A549 (cell line): ENCODE data around the gene SORL1. TPM values are rescaled to one million over a fixed set of nuclear protein-coding genes. Genes with fewer than 3 reads are reported as not detected.

Experiments
- ATAC-seq, 2 experiments: fragments of 200-7000 bp in 1 of 2; fragments of >200 bp in 1 of 2; cut with Nextera tagmentation in 1 of 2; cut with Tn5 transposase in 1 of 2; 3 replicates each; pipeline versions ENCODE4 v1.8.0 to v1.9.1; 2018 to 2020; ENCODE audit warnings: mild to moderate bottlenecking in 1 of 2, moderate library complexity in 1 of 2
- CTCF ChIA-PET: fragments of 300-600 bp; sonication (Branson Sonifier 250); formaldehyde crosslinking; extraction: SDS; loops from one replicate; lab custom pipeline; 2021; ENCODE audit warnings: antibody characterized with exemption, inconsistent platforms; lab: Yijun Ruan, JAX
- POLR2A ChIA-PET: fragments of 350-600 bp; formaldehyde crosslinking; extraction: SDS; loops from one replicate; lab custom pipeline; 2021; ENCODE audit warnings: antibody characterized with exemption, inconsistent platforms; lab: Yijun Ruan, JAX
- DNase-seq, 2 experiments: peaks; one replicate each; pipeline versions ENCODE4 v3.0.0 to v3.0.0-alpha.2; 2011 to 2016; ENCODE audit warnings: low read depth in 1 of 2, low spot score in 1 of 2
- FAIRE-seq: peaks from 2 replicates; lab custom pipeline; 2011; peaks lifted over from hg19 to GRCh38; lab: Jason Lieb, UNC
- H3K27ac ChIP-seq, 2 experiments: fragments of >200 bp; sonication (Bioruptor Twin); formaldehyde crosslinking; 3 replicates each; pipeline ENCODE4 v1.5.1; 2016 to 2017
- H3K4me1 ChIP-seq: fragments of >200 bp; sonication (Bioruptor Twin); formaldehyde crosslinking; 3 replicates; pipeline ENCODE4 v1.6.1; 2016
- H3K4me2 ChIP-seq: fragments of >200 bp; sonication (Bioruptor Twin); formaldehyde crosslinking; 3 replicates; pipeline ENCODE4 v1.6.1; 2016
- H3K4me3 ChIP-seq: fragments of >200 bp; sonication (Bioruptor Twin); formaldehyde crosslinking; 3 replicates; pipeline ENCODE4 v1.5.1; 2016
- H3K9me3 ChIP-seq: fragments of >200 bp; sonication (Bioruptor Twin); formaldehyde crosslinking; 3 replicates; pipeline ENCODE4 v1.6.1; 2016
- CBX2 ChIP-seq: fragments of 200-600 bp; sonication (generic); IDR thresholded peaks from 2 replicates; pipeline ENCODE4 v1.6.1; 2016; ENCODE audit warnings: low read depth, mild to moderate bottlenecking, borderline replicate concordance
- CBX8 ChIP-seq: fragments of 200-600 bp; sonication (generic); IDR thresholded peaks from 2 replicates; pipeline ENCODE4 v1.6.1; 2016
- CEBPB ChIP-seq, 2 experiments: fragments of >200 bp in 1 of 2; sonication (Bioruptor Twin) in 1 of 2; formaldehyde crosslinking in 1 of 2; IDR thresholded peaks; 2 replicates each; pipeline ENCODE4 v1.6.1; 2012 to 2016
- CHD2 ChIP-seq: fragments of 150-350 bp; IDR thresholded peaks from 2 replicates; pipeline ENCODE4 v1.6.1; 2014; ENCODE audit warnings: low read length; ENCODE audit not compliant: partially characterized antibody
- CHD4 ChIP-seq: fragments of 200-600 bp; sonication (generic); IDR thresholded peaks from 2 replicates; pipeline ENCODE4 v1.6.1; 2016; ENCODE audit warnings: antibody characterized with exemption, mild to moderate bottlenecking, borderline replicate concordance
- EHF ChIP-seq: fragments of 250-450 bp; sonication (Bioruptor Pico); IDR thresholded peaks from 2 replicates; pipeline ENCODE4 v1.5.0; 2020; ENCODE audit warnings: mild to moderate bottlenecking
- EHMT2 ChIP-seq: fragments of 200-600 bp; sonication (generic); IDR thresholded peaks from 2 replicates; pipeline ENCODE4 v1.6.1; 2016; ENCODE audit warnings: antibody characterized with exemption, low read depth, mild to moderate bottlenecking, moderate library complexity
- FOSL2 ChIP-seq, 2 experiments: fragments of 450-650 bp in 1 of 2; fragments of >200 bp in 1 of 2; sonication (Bioruptor Twin) in 1 of 2; formaldehyde crosslinking; IDR thresholded peaks; 2 replicates each; pipeline versions ENCODE4 v1.5.0 to v1.6.1; 2016 to 2020; ENCODE audit warnings: mild to moderate bottlenecking in 1 of 2, moderate library complexity in 1 of 2
- FOXS1 ChIP-seq: fragments of 250-450 bp; sonication (Bioruptor Pico); IDR thresholded peaks from 2 replicates; pipeline ENCODE4 v1.5.0; 2020; ENCODE audit warnings: mild to moderate bottlenecking, moderate library complexity
- GATA3 ChIP-seq: IDR thresholded peaks from 2 replicates; pipeline ENCODE4 v1.6.1; 2012; ENCODE audit warnings: borderline replicate concordance
- HOXB13 ChIP-seq: fragments of 250-450 bp; sonication (Bioruptor Pico); IDR thresholded peaks from 2 replicates; pipeline ENCODE4 v1.5.0; 2020; ENCODE audit warnings: low read depth, mild to moderate bottlenecking, moderate library complexity
- HOXB5 ChIP-seq: fragments of 250-450 bp; sonication (Bioruptor Pico); IDR thresholded peaks from 2 replicates; pipeline ENCODE4 v1.5.0; 2020; ENCODE audit warnings: mild to moderate bottlenecking, moderate library complexity
- JUN ChIP-seq, 2 experiments: fragments of >200 bp; sonication (Bioruptor Twin); formaldehyde crosslinking; IDR thresholded peaks; 2 replicates in 1 of 2; 3 replicates in 1 of 2; pipeline ENCODE4 v1.6.1; 2016 to 2017
- JUNB ChIP-seq: fragments of >200 bp; sonication (Bioruptor Twin); formaldehyde crosslinking; IDR thresholded peaks from 2 replicates; pipeline ENCODE4 v1.6.1; 2016
- MAFK ChIP-seq: fragments of 450-650 bp; IDR thresholded peaks from 2 replicates; pipeline ENCODE4 v1.6.1; 2014; ENCODE audit not compliant: partially characterized antibody
- MYC ChIP-seq: IDR thresholded peaks from 2 replicates; pipeline ENCODE4 v1.6.1; 2012; ENCODE audit warnings: mild to moderate bottlenecking, inconsistent platforms, low read length, improper control_type of control experiment, borderline replicate concordance
- NPAS2 ChIP-seq: fragments of 250-450 bp; sonication (Bioruptor Pico); IDR thresholded peaks from 2 replicates; pipeline ENCODE4 v1.8.0; 2022; ENCODE audit warnings: mild to moderate bottlenecking, moderate library complexity, borderline replicate concordance
- PHF8 ChIP-seq: fragments of 200-600 bp; sonication (generic); IDR thresholded peaks from 2 replicates; pipeline ENCODE4 v1.6.1; 2016; ENCODE audit warnings: low read depth, mild to moderate bottlenecking, antibody characterized with exemption, moderate library complexity, borderline replicate concordance
- POLR2AphosphoS2 ChIP-seq: conservative IDR thresholded peaks from 2 replicates; pipeline ENCODE4 v1.6.1; 2012; ENCODE audit warnings: low read length, improper control_type of control experiment, inconsistent platforms
- RCOR1 ChIP-seq: fragments of 150-350 bp; IDR thresholded peaks from 2 replicates; pipeline ENCODE4 v1.6.1; 2014; ENCODE audit warnings: antibody characterized with exemption, low read length, low read depth
- SREBF2 ChIP-seq: fragments of 450-650 bp; IDR thresholded peaks from 2 replicates; pipeline ENCODE4 v1.6.1; 2014; ENCODE audit warnings: mild to moderate bottlenecking, moderate library complexity
- TFCP2L1 ChIP-seq: fragments of 250-450 bp; sonication (Bioruptor Pico); IDR thresholded peaks from 2 replicates; pipeline ENCODE4 v1.5.0; 2021; ENCODE audit warnings: mild to moderate bottlenecking
- ZFP36 ChIP-seq: fragments of 450-650 bp; IDR thresholded peaks from 2 replicates; pipeline ENCODE4 v1.6.1; 2014; ENCODE audit warnings: borderline replicate concordance; ENCODE audit not compliant: partially characterized antibody
- ZSCAN20 ChIP-seq: fragments of 250-450 bp; sonication (Bioruptor Pico); IDR thresholded peaks from 2 replicates; pipeline ENCODE4 v1.8.0; 2022; ENCODE audit warnings: mild to moderate bottlenecking, moderate library complexity
- WGBS: methylation state at CpG from one replicate; pipeline ENCODE4 v1.1.6; 2017; ENCODE audit errors: missing lambda C conversion rate; 5-methylcytosine and 5-hydroxymethylcytosine counted together
- polyA plus RNA-seq, 4 experiments: library from polyadenylated mRNA; depleted of rRNA in 3 of 4; stranded (reverse); fragments of >200 nt; fragmentation: RNase III in 1 of 4; extraction: RNeasy Plus Mini Kit Qiagen cat#74134 plus additional on column Dnase treatment in 1 of 4; gene quantifications; 2 replicates in 3 of 4; 3 replicates in 1 of 4; pipeline ENCODE4 v1.2.3, GENCODE V29; 2011 to 2017
- TF ChIP-seq, protein P1 (sequence below): fragments of 250-450 bp; sonication (Bioruptor Pico); IDR thresholded peaks from 2 replicates; pipeline ENCODE4 v1.5.0; 2020; ENCODE audit warnings: low read depth, mild to moderate bottlenecking, moderate library complexity
- TF ChIP-seq, protein P2 (sequence below): fragments of >200 bp; sonication (Bioruptor Twin); formaldehyde crosslinking; IDR thresholded peaks from 3 replicates; pipeline ENCODE4 v1.6.1; 2016
- TF ChIP-seq, protein P3 (sequence below): IDR thresholded peaks from 2 replicates; pipeline ENCODE4 v1.6.1; 2012
- TF ChIP-seq, protein P4 (sequence below): fragments of 150-350 bp; IDR thresholded peaks from 2 replicates; pipeline ENCODE4 v1.6.1; 2014; ENCODE audit warnings: low read depth, mild to moderate bottlenecking, low read length
- TF ChIP-seq, protein P5 (sequence below): fragments of >200 bp; sonication (Bioruptor Twin); formaldehyde crosslinking; IDR thresholded peaks from 3 replicates; pipeline ENCODE4 v1.5.1; 2016

Gene SORL1
- polyA plus RNA-seq, 2 of the 4 experiments (the other 2 are of a cell fraction) = 0.45 to 3.8 TPM

DNA sequence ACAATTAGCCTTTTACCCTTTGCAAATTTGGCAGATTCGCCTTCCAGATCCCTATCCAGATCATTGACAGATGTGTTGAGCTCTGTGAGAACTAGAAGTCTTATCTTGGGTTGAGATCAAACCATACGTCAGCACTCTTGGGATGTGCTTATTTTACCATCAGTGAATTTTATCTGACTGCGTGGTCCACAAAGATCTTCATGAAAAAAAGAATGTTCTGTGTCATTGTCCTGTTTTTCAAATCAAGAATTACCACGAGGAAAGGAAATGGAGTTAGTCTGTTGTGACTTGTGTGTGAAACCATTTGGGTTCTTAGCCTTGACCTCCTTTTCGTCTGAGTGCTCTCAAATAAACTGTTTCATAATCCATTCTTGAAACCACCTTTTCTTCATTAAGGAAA is 86.9 kb downstream of the SORL1 start:
- Histone ChIP-seq H3K4me2 (no peak overlapping the region), H3K4me3 (no peak overlapping the region), H3K4me1 (no peaks in the 10 kb centered on the region)
- 53% methylated on average over 5 of the region's 5 CpGs for WGBS
- CTCF ChIA-PET = no interaction called here
- POLR2A ChIA-PET = no interaction called here
- FAIRE-seq (no peak), DNase-seq (no peak), ATAC-seq (no peak)
- TF ChIP-seq FOSL2 (IDR thresholded peaks at IDR 0.05) (no peak), FOSL2 (CRISPR knock-in tag; IDR thresholded peaks at IDR 0.05) (no peak), JUNB (no peak), SREBF2 (no peak), FOXS1 (CRISPR knock-in tag) (no peak), MYC (no peak), GATA3 (no peak), CHD4 (no peak), POLR2AphosphoS2 (no peak), CHD2 (no peak), CBX8 (no peak), ZSCAN20 (CRISPR knock-in tag) (no peak), HOXB5 (CRISPR knock-in tag) (no peak), RCOR1 (no peak)
- TF ChIP-seq, protein P1, sequence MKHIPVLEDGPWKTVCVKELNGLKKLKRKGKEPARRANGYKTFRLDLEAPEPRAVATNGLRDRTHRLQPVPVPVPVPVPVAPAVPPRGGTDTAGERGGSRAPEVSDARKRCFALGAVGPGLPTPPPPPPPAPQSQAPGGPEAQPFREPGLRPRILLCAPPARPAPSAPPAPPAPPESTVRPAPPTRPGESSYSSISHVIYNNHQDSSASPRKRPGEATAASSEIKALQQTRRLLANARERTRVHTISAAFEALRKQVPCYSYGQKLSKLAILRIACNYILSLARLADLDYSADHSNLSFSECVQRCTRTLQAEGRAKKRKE (CRISPR knock-in tag) = no peak
- TF ChIP-seq, protein P2, sequence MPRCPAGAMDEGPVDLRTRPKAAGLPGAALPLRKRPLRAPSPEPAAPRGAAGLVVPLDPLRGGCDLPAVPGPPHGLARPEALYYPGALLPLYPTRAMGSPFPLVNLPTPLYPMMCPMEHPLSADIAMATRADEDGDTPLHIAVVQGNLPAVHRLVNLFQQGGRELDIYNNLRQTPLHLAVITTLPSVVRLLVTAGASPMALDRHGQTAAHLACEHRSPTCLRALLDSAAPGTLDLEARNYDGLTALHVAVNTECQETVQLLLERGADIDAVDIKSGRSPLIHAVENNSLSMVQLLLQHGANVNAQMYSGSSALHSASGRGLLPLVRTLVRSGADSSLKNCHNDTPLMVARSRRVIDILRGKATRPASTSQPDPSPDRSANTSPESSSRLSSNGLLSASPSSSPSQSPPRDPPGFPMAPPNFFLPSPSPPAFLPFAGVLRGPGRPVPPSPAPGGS = no peak
- TF ChIP-seq, protein P3, sequence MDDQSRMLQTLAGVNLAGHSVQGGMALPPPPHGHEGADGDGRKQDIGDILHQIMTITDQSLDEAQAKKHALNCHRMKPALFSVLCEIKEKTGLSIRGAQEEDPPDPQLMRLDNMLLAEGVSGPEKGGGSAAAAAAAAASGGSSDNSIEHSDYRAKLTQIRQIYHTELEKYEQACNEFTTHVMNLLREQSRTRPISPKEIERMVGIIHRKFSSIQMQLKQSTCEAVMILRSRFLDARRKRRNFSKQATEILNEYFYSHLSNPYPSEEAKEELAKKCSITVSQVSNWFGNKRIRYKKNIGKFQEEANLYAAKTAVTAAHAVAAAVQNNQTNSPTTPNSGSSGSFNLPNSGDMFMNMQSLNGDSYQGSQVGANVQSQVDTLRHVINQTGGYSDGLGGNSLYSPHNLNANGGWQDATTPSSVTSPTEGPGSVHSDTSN = no peak
- TF ChIP-seq, all 56 proteins: peak for 0
- H3K9me3 ChIP-seq = no peaks in the 10 kb centered on the region
- no peak overlapping the region for H3K27ac ChIP-seq

DNA sequence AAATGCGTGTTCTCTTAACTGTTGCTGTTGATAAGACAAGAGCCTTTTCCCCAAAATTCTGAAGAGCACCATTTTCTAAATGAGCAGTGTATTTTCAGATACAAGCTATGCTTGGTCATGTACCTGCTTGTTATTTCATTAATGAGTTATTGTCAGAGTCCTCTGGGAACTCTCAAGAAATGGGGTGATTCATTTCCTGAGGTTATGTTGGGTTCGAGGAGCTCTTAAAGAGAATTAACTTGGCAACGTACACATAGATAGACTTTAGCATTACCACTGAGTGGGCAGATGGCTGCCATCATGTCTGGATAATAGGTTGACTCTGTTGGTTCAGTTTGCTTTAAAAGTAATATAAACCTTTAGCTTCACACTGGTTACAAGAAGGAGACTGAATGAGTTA is 88.5 kb downstream of the SORL1 start:
- Histone ChIP-seq H3K4me3 (no peak overlapping the region), H3K27ac (no peak overlapping the region), H3K9me3 (no peaks in the 10 kb centered on the region), H3K4me2 (no peak overlapping the region), H3K4me1 (no peaks in the 10 kb centered on the region)
- POLR2A ChIA-PET = no interaction called here
- WGBS = 51% methylated on average over 3 of the region's 3 CpGs
- no peak for ATAC-seq
- CTCF ChIA-PET = no interaction called here
- no peak for FAIRE-seq
- no peak for TF ChIP-seq MYC
- TF ChIP-seq, protein P3 = no peak
- TF ChIP-seq GATA3 = no peak
- no peak for TF ChIP-seq ZFP36
- TF ChIP-seq, protein P4, sequence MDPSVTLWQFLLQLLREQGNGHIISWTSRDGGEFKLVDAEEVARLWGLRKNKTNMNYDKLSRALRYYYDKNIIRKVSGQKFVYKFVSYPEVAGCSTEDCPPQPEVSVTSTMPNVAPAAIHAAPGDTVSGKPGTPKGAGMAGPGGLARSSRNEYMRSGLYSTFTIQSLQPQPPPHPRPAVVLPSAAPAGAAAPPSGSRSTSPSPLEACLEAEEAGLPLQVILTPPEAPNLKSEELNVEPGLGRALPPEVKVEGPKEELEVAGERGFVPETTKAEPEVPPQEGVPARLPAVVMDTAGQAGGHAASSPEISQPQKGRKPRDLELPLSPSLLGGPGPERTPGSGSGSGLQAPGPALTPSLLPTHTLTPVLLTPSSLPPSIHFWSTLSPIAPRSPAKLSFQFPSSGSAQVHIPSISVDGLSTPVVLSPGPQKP = no peak
- TF ChIP-seq NPAS2 (CRISPR knock-in tag) = no peak
- no peak for TF ChIP-seq HOXB13 (CRISPR knock-in tag)
- no peak for TF ChIP-seq EHF (CRISPR knock-in tag)
- TF ChIP-seq JUNB = no peak
- TF ChIP-seq, protein P5, sequence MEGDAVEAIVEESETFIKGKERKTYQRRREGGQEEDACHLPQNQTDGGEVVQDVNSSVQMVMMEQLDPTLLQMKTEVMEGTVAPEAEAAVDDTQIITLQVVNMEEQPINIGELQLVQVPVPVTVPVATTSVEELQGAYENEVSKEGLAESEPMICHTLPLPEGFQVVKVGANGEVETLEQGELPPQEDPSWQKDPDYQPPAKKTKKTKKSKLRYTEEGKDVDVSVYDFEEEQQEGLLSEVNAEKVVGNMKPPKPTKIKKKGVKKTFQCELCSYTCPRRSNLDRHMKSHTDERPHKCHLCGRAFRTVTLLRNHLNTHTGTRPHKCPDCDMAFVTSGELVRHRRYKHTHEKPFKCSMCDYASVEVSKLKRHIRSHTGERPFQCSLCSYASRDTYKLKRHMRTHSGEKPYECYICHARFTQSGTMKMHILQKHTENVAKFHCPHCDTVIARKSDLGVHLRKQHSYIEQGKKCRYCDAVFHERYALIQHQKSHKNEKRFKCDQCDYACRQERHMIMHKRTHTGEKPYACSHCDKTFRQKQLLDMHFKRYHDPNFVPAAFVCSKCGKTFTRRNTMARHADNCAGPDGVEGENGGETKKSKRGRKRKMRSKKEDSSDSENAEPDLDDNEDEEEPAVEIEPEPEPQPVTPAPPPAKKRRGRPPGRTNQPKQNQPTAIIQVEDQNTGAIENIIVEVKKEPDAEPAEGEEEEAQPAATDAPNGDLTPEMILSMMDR = no peak
- no peak for TF ChIP-seq MAFK
- TF ChIP-seq EHMT2 = no peak
- no peak for TF ChIP-seq PHF8
- TF ChIP-seq HOXB5 (CRISPR knock-in tag) = no peak
- TF ChIP-seq, protein P2 = no peak
- TF ChIP-seq CBX2 = no peak
- TF ChIP-seq JUN (IDR thresholded peaks at IDR 0.05) = no peak
- no peak for TF ChIP-seq FOSL2 (IDR thresholded peaks at IDR 0.05)
- no peak for TF ChIP-seq FOSL2 (CRISPR knock-in tag; IDR thresholded peaks at IDR 0.05)
- TF ChIP-seq CEBPB (IDR thresholded peaks at IDR 0.05) = no peak
- TF ChIP-seq TFCP2L1 = no peak
- DNase-seq = no peak
